Measurements from ENCODE around the gene EFCAB8.

The EFCAB8 gene

DNA sequence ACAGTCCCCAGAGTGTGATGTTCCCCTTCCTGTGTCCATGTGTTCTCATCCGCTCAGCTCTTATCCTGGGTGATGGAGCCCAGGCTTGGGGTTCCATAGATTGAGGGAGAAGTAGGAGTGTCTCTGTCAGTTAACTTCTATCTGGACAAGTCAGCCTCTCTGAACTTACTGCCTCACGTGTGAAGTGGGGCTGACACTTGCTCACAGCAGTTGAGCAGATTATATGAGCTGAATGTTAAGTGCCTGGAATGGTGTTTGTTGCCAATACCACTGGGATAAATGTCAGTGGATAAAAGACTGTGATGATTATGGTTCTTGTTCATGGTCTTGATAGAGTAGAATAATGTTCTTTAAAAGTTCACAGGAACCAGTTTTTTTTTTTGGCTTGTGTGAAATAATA is 17.1 kb upstream of the EFCAB8 start:
- peaks cover 11% of the 10 kb centered on the region; the same call in 1 of the 2 replicates for H4K20me1 ChIP-seq (ENCODE audit: insufficient read depth)
- no peak overlapping the region for H3K4me3 ChIP-seq (IDR thresholded peaks at IDR 0.05; ENCODE audit: insufficient read depth, low read depth, low read length)
- peaks cover 49% of the 10 kb centered on the region; the same call in 1 of the 2 replicates for H3K79me2 ChIP-seq (ENCODE audit: insufficient read depth, low read depth)
- H3K9ac ChIP-seq = no peak overlapping the region
- no peaks in the 10 kb centered on the region for H3K27me3 ChIP-seq (ENCODE audit: insufficient read depth, low read depth)
- no peak overlapping the region for H3K4me2 ChIP-seq
- TF ChIP-seq, protein P1, sequence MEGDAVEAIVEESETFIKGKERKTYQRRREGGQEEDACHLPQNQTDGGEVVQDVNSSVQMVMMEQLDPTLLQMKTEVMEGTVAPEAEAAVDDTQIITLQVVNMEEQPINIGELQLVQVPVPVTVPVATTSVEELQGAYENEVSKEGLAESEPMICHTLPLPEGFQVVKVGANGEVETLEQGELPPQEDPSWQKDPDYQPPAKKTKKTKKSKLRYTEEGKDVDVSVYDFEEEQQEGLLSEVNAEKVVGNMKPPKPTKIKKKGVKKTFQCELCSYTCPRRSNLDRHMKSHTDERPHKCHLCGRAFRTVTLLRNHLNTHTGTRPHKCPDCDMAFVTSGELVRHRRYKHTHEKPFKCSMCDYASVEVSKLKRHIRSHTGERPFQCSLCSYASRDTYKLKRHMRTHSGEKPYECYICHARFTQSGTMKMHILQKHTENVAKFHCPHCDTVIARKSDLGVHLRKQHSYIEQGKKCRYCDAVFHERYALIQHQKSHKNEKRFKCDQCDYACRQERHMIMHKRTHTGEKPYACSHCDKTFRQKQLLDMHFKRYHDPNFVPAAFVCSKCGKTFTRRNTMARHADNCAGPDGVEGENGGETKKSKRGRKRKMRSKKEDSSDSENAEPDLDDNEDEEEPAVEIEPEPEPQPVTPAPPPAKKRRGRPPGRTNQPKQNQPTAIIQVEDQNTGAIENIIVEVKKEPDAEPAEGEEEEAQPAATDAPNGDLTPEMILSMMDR (conservative IDR thresholded peaks at IDR 0.05; ENCODE audit: low read depth, low read length) = no peak
- H2AFZ ChIP-seq (ENCODE audit: low read depth) = no peak overlapping the region
- H3K36me3 ChIP-seq (ENCODE audit: insufficient read depth) = peaks cover 13% of the 10 kb centered on the region; the same call in 1 of the 2 replicates
- H3K27ac ChIP-seq = no peak overlapping the region
- H3K4me1 ChIP-seq (ENCODE audit: low read depth, poor library complexity, severe bottlenecking) = peaks cover 18% of the 10 kb centered on the region

DNA sequence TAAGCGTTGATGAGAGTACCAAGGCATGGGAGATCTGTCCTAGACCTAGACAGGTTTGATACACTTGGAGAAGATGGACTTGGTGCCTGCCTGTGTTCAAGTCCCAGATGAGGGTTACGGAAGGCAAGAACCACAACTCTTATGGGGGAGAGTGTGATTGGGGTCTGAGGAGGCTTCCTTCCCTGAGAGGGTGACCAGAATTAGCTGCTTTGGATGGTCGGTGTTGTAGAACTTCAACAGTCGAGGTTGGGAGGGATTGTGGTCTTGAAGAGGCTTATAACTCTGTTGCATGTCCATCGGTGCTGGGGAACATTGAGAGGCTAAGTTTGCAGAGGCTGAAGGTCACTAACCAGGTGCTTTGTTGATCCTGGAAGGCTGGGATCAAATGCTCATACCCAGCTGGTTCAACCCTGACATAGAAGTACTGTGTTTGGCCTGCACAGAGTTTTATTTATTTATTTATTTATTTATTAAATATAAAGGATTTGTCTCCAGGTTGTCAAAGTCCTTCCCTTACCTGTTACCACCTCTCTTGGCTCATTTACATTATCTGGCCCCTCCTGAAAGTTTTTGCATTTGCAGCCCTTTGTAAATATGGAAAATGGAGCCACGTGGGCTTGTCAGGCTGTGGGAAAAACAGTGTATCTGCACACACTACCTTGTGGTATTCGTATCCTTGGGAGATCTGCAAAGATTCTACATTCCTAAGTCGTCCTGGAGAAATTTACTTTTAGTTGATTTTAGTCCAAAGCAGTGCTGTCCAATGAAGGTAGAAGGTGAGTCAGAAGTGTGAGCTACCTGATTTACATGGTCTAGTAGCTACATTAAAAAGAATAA is 15.8 kb upstream of the EFCAB8 start:
- H3K4me2 ChIP-seq = no peak overlapping the region
- peaks cover 11% of the 10 kb centered on the region; the same call in 1 of the 2 replicates for H4K20me1 ChIP-seq (ENCODE audit: insufficient read depth)
- peaks cover 49% of the 10 kb centered on the region; the same call in 1 of the 2 replicates for H3K79me2 ChIP-seq (ENCODE audit: insufficient read depth, low read depth)
- H2AFZ ChIP-seq (ENCODE audit: low read depth) = no peak overlapping the region
- H3K36me3 ChIP-seq (ENCODE audit: insufficient read depth) = peaks cover 13% of the 10 kb centered on the region; the same call in 1 of the 2 replicates
- H3K4me1 ChIP-seq (ENCODE audit: low read depth, poor library complexity, severe bottlenecking) = peaks cover 18% of the 10 kb centered on the region
- H3K27me3 ChIP-seq (ENCODE audit: insufficient read depth, low read depth) = no peaks in the 10 kb centered on the region
- no peak overlapping the region for H3K4me3 ChIP-seq (IDR thresholded peaks at IDR 0.05; ENCODE audit: insufficient read depth, low read depth, low read length)
- no peak overlapping the region for H3K27ac ChIP-seq
- TF ChIP-seq, protein P1 (conservative IDR thresholded peaks at IDR 0.05; ENCODE audit: low read depth, low read length) = no peak
- no peak overlapping the region for H3K9ac ChIP-seq

DNA sequence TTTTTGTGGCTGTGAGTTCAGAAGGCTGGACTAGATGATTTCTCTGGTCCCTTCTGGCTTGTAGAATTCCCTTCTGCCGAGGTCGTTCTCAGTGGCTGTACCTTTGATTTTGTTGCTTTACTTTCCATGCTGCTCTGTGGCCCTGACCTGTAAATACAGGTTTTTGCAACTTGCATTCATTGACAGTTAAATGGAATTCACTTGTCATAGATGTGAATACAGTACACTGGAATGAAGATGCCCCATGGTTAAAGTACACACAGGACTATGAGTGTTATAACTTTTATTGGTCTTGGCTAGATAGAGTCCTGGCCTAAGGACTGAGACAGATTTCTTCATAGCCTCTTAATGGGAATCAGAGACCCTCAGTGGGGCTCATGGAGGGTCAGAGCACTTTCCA is 12.9 kb upstream of the EFCAB8 start:
- Histone ChIP-seq H3K36me3 (ENCODE audit: insufficient read depth) (peaks cover 9% of the 10 kb centered on the region; the same call in 1 of the 2 replicates), H4K20me1 (ENCODE audit: insufficient read depth) (peaks cover 15% of the 10 kb centered on the region; the same call in 1 of the 2 replicates), H3K27me3 (ENCODE audit: insufficient read depth, low read depth) (no peaks in the 10 kb centered on the region), H3K9ac (no peak overlapping the region), H3K27ac (no peak overlapping the region), H3K4me3 (IDR thresholded peaks at IDR 0.05; ENCODE audit: insufficient read depth, low read depth, low read length) (no peak overlapping the region), H3K4me2 (no peak overlapping the region), H3K4me1 (ENCODE audit: low read depth, poor library complexity, severe bottlenecking) (peaks cover 18% of the 10 kb centered on the region), H3K79me2 (ENCODE audit: insufficient read depth, low read depth) (peaks cover 36% of the 10 kb centered on the region; the same call in 1 of the 2 replicates), H2AFZ (ENCODE audit: low read depth) (no peak overlapping the region)
- TF ChIP-seq, protein P1 (conservative IDR thresholded peaks at IDR 0.05; ENCODE audit: low read depth, low read length) = no peak

DNA sequence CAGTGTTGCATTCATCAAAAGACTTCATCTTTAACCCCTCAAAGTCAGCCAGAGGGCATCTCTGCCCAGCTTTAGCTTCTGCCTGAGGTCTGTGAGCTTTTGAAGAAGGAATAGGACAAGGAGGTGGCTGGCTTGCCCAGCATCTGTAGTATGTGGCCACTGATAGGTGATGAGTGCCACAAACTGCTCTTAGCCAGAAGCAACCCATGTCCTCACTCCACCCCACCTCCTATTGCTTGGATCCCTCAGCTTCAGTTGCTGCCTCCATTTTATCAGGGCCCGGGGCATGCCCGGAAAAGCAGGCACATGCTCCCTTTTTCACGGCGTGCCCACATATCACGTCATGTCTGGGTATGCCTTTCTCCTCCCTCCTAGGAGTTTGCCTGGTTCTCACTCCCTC is 11.9 kb upstream of the EFCAB8 start:
- no peak overlapping the region for H2AFZ ChIP-seq (ENCODE audit: low read depth)
- H3K27ac ChIP-seq = no peak overlapping the region
- peaks cover 18% of the 10 kb centered on the region for H3K4me1 ChIP-seq (ENCODE audit: low read depth, poor library complexity, severe bottlenecking)
- TF ChIP-seq, protein P1 (conservative IDR thresholded peaks at IDR 0.05; ENCODE audit: low read depth, low read length) = no peak
- H3K27me3 ChIP-seq (ENCODE audit: insufficient read depth, low read depth) = no peaks in the 10 kb centered on the region
- peaks cover 31% of the 10 kb centered on the region; the same call in 1 of the 2 replicates for H3K79me2 ChIP-seq (ENCODE audit: insufficient read depth, low read depth)
- peaks cover 15% of the 10 kb centered on the region; the same call in 1 of the 2 replicates for H4K20me1 ChIP-seq (ENCODE audit: insufficient read depth)
- H3K36me3 ChIP-seq (ENCODE audit: insufficient read depth) = peaks cover 9% of the 10 kb centered on the region; the same call in 1 of the 2 replicates
- no peak overlapping the region for H3K9ac ChIP-seq
- H3K4me2 ChIP-seq = no peak overlapping the region
- no peak overlapping the region for H3K4me3 ChIP-seq (IDR thresholded peaks at IDR 0.05; ENCODE audit: insufficient read depth, low read depth, low read length)

All from KMS-11 (cell line).